Measurements from ENCODE around the gene ZBTB4. TPM values are rescaled to one million over a fixed set of nuclear protein-coding genes. Genes with fewer than 3 reads are reported as not detected.

ZBTB4 gene
- total RNA-seq, result 6.3 and 8.5 TPM in 2 replicates

- peak; percentile 51 to 65 for DNase-seq (ENCODE audit: low read depth in 2 of 2)
These were observed at the start of gene ZBTB4 for GRCh38 chr17:7479213-7480088. ZBTB4 (minus strand) TSS chr17:7479631; CDS start chr17:7466801, 12,830 bp downstream.

- no peak for DNase-seq (ENCODE audit: low read depth in 2 of 2)
These were observed 49.4 kb upstream of the ZBTB4 start for GRCh38 chr17:7528842-7529241.

GRCh38 chr17:7523033-7523432 lies 43.6 kb upstream of the ZBTB4 start:
- DNase-seq (ENCODE audit: low read depth in 2 of 2), result peak; percentile 22 to 32

- no peak for DNase-seq (ENCODE audit: low read depth in 2 of 2)
These were observed 36.6 kb upstream of the ZBTB4 start for GRCh38 chr17:7515911-7516610.

GRCh38 chr17:7513850-7514419 lies 34.5 kb upstream of the ZBTB4 start:
- DNase-seq (ENCODE audit: low read depth in 2 of 2), result no peak

- DNase-seq (ENCODE audit: low read depth in 2 of 2), result no peak
These were observed 33.6 kb upstream of the ZBTB4 start for GRCh38 chr17:7512824-7513540.

GRCh38 chr17:7512105-7512504 lies 32.7 kb upstream of the ZBTB4 start:
- DNase-seq (ENCODE audit: low read depth in 2 of 2), result no peak

GRCh38 chr17:7511108-7511507 lies 31.7 kb upstream of the ZBTB4 start:
- DNase-seq (ENCODE audit: low read depth in 2 of 2), result peak in 1 of 2 donors; percentile 74

GRCh38 chr17:7509937-7510336 lies 30.5 kb upstream of the ZBTB4 start:
- DNase-seq (ENCODE audit: low read depth in 2 of 2), result no peak

- DNase-seq (ENCODE audit: low read depth in 2 of 2), result no peak
These were observed 29.4 kb upstream of the ZBTB4 start for GRCh38 chr17:7508846-7509245.

- DNase-seq (ENCODE audit: low read depth in 2 of 2), result no peak
These were observed 28.7 kb upstream of the ZBTB4 start for GRCh38 chr17:7508145-7508544.

GRCh38 chr17:7503521-7503920 lies 24.1 kb upstream of the ZBTB4 start:
- no peak for DNase-seq (ENCODE audit: low read depth in 2 of 2)

GRCh38 chr17:7502987-7503386 lies 23.6 kb upstream of the ZBTB4 start:
- peak in 1 of 2 donors; percentile 41 for DNase-seq (ENCODE audit: low read depth in 2 of 2)

- DNase-seq (ENCODE audit: low read depth in 2 of 2), result no peak
These were observed 22.9 kb upstream of the ZBTB4 start for GRCh38 chr17:7502171-7502847.

- DNase-seq (ENCODE audit: low read depth in 2 of 2), result no peak
These were observed 22.3 kb upstream of the ZBTB4 start for GRCh38 chr17:7501729-7502128.

GRCh38 chr17:7499161-7499560 lies 19.7 kb upstream of the ZBTB4 start:
- no peak for DNase-seq (ENCODE audit: low read depth in 2 of 2)

GRCh38 chr17:7497636-7498035 lies 18.2 kb upstream of the ZBTB4 start:
- DNase-seq (ENCODE audit: low read depth in 2 of 2), result no peak

GRCh38 chr17:7497228-7497627 lies 17.8 kb upstream of the ZBTB4 start:
- peak; percentile 94 to 97 for DNase-seq (ENCODE audit: low read depth in 2 of 2)

- peak in 1 of 2 donors; percentile 18 for DNase-seq (ENCODE audit: low read depth in 2 of 2)
These were observed 17.2 kb upstream of the ZBTB4 start for GRCh38 chr17:7496470-7497183.

- no peak for DNase-seq (ENCODE audit: low read depth in 2 of 2)
These were observed 16.5 kb upstream of the ZBTB4 start for GRCh38 chr17:7495906-7496434.
